HCEC 1CT (cell line): Measurements from ENCODE around the gene HLA-DOB.
A peak's percentile ranks its signal among the peaks of the same experiment; 100 is the strongest.

ENCODE experiments used
- DNase-seq: peaks from one replicate; pipeline ENCODE4 v3.0.0-alpha.2; 2017

The HLA-DOB gene

DNA sequence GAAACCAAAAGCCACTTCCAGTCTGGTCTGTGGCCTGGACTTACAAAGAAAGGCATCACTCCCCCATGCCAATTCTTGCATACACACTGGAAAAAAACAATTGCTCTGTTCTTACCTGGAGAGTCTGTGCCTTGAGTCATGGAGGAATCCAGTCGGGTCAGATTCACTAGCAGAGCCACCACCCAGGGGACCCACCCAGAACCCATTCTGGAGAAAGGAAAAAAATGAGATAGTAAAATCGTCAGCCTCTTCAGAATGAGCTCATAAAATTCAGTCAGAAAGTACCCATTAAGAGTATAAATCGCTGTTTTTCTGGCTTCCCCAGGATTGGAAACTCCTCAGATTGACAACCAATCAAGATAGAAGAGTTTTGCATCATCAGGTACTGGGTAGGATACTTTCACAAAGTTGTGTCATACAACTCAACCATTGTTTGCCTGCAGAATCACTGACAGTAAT lies at the start of gene HLA-DOB:
Gene HLA-DOB, minus strand, starts transcription at position 257 of the 459 bp plus-strand sequence. Its CDS starts 51 bp downstream, at position 206.
- peak; percentile 8 for DNase-seq

GRCh38 chr6:32865724-32866443 lies 49.1 kb upstream of the HLA-DOB start:
- no peak for DNase-seq

DNA sequence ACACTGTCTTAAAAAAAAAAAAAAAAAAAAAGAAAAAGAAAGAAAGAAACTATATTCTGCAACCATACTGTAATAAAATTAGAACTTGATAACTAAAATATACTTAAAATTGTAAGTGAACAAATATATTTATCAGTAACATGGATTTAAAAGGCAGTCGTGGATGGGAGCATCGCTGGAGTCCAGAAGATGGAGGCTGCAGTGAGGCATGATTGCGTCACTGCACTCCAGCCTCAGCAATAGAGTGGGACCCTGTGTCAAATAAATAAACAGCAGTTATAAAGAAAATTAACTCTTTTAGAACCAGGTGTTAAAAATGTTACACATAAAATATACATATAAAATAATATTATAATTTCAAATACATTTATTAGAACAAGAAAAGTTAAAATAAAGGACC lies 45.9 kb upstream of the HLA-DOB start:
- DNase-seq = no peak

- DNase-seq = no peak
Observed at GRCh38 chr6:32860674-32861073, 43.9 kb upstream of the HLA-DOB start.

DNA sequence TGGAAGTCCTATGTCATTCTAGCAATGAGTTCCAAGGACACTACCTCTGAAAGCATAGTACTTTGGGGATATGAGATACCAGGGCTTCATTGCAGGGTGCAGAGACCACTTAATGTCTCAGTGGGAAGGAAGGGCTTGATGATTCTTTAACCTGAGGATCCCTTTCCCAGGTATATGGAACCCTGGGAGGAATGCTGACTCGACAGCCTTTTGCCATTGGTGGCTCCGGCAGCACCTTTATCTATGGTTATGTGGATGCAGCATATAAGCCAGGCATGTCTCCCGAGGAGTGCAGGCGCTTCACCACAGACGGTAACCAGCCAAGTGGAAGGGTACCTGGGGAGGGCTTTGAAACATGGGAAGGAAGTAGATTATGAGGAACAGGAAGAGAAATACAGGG lies 41.4 kb upstream of the HLA-DOB start:
- no peak for DNase-seq

- no peak for DNase-seq
Observed at GRCh38 chr6:32857156-32857891, 40.5 kb upstream of the HLA-DOB start.

DNA sequence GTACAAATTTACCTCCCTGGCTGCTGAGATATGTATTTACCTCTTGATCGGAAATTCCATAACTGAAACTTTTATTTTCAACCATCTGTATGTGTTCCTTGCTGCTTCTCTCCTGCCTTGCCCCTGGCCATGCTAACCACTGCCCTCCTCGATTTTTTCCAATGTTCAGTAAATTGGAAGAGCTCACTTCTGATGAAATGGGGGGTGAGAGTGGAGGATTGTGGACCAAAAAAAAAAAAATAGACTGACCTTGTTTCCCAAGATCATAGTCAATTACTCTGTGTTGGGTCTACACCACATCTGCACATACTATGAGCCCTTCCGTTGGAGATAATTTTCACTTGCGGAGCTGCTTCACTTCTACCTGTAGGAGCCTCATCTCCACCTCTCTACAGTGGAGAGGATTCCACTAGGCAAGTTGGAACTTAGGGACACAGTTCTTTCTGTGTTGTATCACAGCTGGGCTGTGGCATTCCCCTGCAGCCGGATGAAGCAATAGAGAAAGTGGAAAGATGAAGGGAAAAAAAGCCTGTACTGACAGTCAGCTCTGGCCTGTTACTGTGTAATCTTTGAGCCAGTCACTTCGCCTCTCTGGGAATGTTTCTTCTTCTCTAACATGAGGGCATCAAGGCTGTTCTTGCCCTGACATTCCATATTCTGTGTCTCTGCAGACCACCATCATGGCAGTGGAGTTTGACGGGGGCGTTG lies 38.8 kb upstream of the HLA-DOB start:
- DNase-seq = no peak

DNA sequence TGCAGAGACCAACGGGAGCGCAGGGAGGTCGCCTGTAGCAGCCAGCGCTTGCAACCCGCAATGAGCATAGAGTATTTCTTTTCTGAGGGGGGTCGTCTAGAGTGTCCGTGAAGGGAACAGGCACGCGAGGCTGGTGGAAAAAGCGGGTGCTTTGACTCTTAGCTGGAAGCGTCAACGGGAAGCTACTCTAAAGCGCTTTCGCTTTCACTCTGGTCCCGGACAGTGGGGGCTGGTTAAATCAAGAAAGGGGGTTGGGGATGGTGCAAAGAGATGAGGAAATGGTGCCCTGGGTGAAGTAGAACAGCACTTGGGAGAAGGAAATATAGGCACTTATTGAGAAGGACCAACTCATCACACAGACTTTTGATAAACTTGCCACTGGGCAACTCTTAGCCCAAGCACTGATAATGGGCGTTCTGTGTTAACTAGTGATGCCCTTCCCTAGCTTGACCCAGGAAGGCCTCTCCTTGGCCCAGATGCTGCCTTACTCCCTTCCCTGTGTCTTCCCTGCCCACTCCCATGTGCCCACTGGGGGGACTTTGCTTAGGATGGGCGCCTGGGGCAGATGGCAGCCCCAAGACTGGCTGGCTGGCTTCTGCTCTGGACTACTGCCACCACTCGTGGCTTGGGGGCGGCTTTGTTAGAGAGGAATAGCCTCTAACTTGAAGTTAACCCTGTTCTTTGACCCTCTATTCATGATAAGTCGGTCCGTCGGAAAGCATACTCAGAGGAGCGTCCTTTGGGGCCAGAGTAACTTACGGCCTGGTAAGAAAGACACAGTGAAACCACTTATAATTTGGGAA lies 37.8 kb upstream of the HLA-DOB start:
- DNase-seq = peak; percentile 42

DNA sequence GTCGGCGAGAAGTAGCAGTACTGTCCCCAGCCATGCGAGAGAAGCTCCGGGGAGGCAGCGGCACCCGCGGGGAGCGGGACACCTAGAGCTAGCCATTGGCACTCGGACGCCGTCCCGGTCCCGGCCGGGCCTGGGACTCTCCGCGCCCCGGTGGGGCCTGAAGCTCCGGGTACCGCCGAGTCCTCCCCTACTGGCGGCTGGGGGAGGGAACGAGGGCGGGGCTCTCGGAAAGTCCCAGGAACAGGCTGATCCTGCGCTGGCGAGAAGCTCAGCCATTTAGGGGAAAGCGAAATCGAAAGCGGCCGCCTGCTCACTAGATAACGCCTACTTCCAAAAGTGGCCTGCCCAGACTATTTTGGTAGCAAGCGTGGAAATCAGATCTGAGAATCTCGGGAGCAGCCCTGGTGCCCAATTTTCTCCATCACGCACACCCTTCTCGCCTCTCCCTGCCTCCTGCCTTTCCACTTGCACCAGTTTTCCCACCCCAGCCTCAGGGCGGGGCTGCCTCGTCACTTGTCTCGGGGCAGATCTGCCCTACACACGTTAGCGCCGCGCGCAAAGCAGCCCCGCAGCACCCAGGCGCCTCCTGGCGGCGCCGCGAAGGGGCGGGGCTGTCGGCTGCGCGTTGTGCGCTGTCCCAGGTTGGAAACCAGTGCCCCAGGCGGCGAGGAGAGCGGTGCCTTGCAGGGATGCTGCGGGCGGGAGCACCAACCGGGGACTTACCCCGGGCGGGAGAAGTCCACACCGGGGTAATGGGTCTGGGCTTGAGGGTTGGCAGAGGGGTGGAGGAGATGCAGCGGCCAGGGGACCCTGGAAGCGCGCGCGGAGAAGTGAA lies 37.0 kb upstream of the HLA-DOB start, which contains the start of the genes PSMB9 and TAP1:
Gene PSMB9, plus strand, starts transcription at position 652 of the 835 bp plus-strand sequence. Its CDS starts 38 bp downstream, at position 690.
Gene TAP1, minus strand, starts transcription at position 164 of the 835 bp plus-strand sequence. Its CDS starts 68 bp downstream, at position 96.
- DNase-seq = peak; percentile 92

- DNase-seq = peak; percentile 42
Observed at GRCh38 chr6:32852844-32853540, 36.2 kb upstream of the HLA-DOB start.

GRCh38 chr6:32852018-32852843 lies 35.4 kb upstream of the HLA-DOB start:
- no peak for DNase-seq

DNA sequence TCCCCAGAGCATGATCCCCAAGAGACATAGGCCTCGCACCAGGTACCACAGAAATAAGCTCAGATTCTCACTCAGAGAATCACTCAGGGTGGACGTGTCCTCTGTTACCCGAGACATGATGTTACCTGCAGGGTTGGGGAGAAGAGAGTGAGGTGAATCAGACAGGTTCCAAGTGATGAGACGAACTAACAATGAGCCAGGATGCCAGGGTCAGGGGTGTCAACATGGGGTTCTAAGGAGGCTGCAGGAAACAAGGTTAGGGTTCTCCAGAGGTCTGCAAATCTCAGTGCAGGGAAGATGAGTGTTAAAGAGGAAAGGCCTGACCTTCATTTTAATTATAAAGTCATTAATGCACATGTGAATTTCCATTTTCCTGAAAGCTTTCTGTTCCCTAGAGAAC lies 34.2 kb upstream of the HLA-DOB start:
- DNase-seq = no peak

DNA sequence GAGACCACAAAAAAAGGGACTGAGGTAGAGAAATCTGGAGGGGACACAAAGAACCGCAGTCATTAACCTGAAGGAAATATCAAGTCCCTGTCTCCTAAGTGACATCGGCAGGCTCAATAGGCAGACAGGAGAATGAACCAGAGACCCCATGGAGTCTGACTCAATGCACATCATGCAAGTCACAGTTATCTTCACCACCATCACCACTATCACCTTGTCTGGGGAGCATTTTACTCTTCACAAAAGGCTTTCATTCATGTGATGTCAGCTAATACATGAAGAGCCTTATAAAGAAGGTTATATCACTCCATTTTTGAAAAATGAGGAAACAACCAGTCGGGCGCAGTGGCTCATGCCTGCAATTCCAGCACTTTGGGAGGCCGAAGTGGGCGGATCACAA lies 32.3 kb upstream of the HLA-DOB start:
- DNase-seq = no peak

GRCh38 chr6:32847795-32848194 lies 31.0 kb upstream of the HLA-DOB start:
- no peak for DNase-seq

- DNase-seq = no peak
Observed at GRCh38 chr6:32847004-32847403, 30.2 kb upstream of the HLA-DOB start.

GRCh38 chr6:32845384-32845884 lies 28.6 kb upstream of the HLA-DOB start:
- DNase-seq = no peak

GRCh38 chr6:32844839-32845383 lies 28.1 kb upstream of the HLA-DOB start:
- DNase-seq = no peak

DNA sequence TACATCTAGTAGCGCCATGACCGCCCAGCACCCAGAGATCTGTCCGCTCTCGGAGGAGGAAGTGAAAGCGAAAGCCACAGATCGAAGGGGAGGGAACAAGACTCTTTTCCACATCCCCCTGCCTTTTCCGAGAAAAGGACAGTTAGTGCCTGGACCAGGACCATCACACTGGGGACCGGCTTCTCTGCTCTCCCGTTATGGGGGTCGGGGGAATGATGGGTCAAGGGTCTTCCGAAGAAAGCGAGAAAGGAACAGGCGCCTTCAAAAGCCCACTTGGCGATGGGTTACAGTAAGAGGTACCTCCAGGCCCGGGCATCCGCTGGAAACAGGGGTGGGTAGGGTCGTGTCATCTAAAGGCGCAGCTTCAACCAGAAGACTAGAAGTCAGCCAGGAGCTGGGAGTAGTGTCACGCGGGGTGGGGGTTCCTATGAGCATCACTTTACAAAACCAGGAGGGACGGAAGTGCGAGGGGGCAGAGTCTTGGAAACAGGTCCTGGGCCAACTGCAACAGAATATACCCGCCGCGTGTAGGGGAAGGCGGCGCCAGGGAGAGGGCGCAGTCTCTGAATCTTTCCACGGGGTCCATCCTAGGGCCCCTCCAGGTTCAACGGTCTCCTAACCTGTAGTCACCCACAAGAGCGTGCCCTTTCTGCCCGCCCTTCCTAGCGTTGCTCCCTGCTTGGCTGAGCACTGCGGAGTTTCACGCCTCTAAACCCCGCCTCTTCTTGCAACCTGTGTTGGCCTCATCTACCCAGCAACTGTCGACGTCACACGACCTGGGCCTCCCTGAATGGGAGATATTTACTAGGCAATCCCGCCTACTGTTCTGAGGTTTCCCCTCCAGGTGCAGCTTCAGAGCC lies 27.4 kb upstream of the HLA-DOB start, which contains the start of gene PSMB8:
Gene PSMB8, minus strand, starts transcription at position 69 of the 860 bp plus-strand sequence. Its CDS starts 51 bp downstream, at position 18.
- DNase-seq = peak; percentile 87
